Transverse colon (tissue), 4 donors: ENCODE measurements around the gene POLD4.

Experiments used
- POLR2A ChIP-seq: fragments of 450-650 bp; IDR thresholded peaks from one replicate; pipeline ENCODE4 v1.6.1; 2016; ENCODE audit warnings: antibody characterized with exemption, mild to moderate bottlenecking, moderate library complexity
- POLR2AphosphoS5 ChIP-seq, 3 donors: sonication (generic); formaldehyde crosslinking; IDR thresholded peaks; one replicate each; pipeline ENCODE4 v1.6.1; 2016; ENCODE audit warnings: antibody characterized with exemption in 3 of 3
- TF ChIP-seq, protein P1 (sequence below), 5 experiments: fragments of 200-600 bp in 3 of 5; fragments of 450-650 bp in 2 of 5; sonication (generic) in 3 of 5; IDR thresholded peaks; 1 replicate in 2 of 5; 2 replicates in 3 of 5; pipeline ENCODE4 v1.5.1; 2016 to 2017; ENCODE audit warnings: antibody characterized with exemption in 5 of 5, inconsistent platforms in 3 of 5, mild to moderate bottlenecking in 2 of 5, moderate library complexity in 1 of 5

DNA sequence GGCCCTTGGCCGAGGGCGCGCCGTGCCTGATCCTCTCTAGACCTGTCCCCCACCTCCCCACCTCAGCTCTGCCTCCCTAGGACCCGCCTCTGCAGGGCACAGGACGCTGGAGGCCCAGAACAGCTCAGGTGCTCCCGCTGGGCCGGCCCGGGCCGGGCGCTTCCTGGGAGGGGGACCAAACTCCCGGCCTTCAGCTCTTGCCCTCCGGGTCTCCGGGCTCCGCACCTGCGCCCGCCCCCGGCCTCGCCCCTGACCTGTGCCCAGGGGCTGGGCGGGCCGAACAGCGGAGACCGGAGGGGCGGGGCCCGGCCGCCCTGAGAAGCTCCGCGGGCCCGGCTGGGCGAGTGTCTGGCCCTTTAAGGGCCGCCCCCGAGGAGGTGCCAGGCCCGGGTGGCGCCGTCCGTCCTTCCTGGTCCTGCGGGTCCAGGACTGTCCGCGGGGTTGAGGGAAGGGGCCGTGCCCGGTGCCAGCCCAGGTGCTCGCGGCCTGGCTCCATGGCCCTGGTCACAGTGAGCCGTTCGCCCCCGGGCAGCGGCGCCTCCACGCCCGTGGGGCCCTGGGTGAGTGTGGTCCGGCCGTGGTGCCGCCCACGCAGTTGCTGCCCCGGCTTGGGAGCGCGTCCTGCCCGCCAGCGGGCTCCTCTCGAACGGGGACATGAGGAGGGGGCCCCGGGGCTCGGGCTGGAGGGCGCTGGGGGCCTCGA, 50.1 kb downstream of the POLD4 start, which contains the start of gene SSH3:
- TF ChIP-seq, protein P1, sequence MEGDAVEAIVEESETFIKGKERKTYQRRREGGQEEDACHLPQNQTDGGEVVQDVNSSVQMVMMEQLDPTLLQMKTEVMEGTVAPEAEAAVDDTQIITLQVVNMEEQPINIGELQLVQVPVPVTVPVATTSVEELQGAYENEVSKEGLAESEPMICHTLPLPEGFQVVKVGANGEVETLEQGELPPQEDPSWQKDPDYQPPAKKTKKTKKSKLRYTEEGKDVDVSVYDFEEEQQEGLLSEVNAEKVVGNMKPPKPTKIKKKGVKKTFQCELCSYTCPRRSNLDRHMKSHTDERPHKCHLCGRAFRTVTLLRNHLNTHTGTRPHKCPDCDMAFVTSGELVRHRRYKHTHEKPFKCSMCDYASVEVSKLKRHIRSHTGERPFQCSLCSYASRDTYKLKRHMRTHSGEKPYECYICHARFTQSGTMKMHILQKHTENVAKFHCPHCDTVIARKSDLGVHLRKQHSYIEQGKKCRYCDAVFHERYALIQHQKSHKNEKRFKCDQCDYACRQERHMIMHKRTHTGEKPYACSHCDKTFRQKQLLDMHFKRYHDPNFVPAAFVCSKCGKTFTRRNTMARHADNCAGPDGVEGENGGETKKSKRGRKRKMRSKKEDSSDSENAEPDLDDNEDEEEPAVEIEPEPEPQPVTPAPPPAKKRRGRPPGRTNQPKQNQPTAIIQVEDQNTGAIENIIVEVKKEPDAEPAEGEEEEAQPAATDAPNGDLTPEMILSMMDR (IDR thresholded peaks at IDR 0.05) = no peak
- peak; percentile 92 for TF ChIP-seq POLR2A
- TF ChIP-seq POLR2AphosphoS5 (IDR thresholded peaks at IDR 0.05) = peak; percentile 57 to 88 (median 80)
